HG03442 (cell line): ENCODE data around the gene COL19A1.

ENCODE experiments used
- ATAC-seq: cut with Tn5 transposase; IDR thresholded peaks from one replicate; pipeline ENCODE4 v1.9.1; 2021; ENCODE audit warnings: mild to moderate bottlenecking, moderate library complexity; ENCODE audit not compliant: unreplicated experiment

The COL19A1 gene

GRCh38 chr6:70163795-70164194 lies 297.4 kb downstream of the COL19A1 start:
- ATAC-seq, result no peak

GRCh38 chr6:70164556-70164955 lies 298.2 kb downstream of the COL19A1 start:
- ATAC-seq, result no peak

- ATAC-seq, result peak; percentile 96
Observed at GRCh38 chr6:70166088-70166958, 300.0 kb downstream of the COL19A1 start.

GRCh38 chr6:70168681-70169377 lies 302.5 kb downstream of the COL19A1 start:
- no peak for ATAC-seq

- ATAC-seq, result no peak
Observed at GRCh38 chr6:70171236-70171635, 304.9 kb downstream of the COL19A1 start.

- no peak for ATAC-seq
Observed at GRCh38 chr6:70172252-70172651, 305.9 kb downstream of the COL19A1 start.

- ATAC-seq, result no peak
Observed at GRCh38 chr6:70175770-70176169, 309.4 kb downstream of the COL19A1 start.

- no peak for ATAC-seq
Observed at GRCh38 chr6:70176842-70177550, 310.6 kb downstream of the COL19A1 start.

- ATAC-seq, result peak; percentile 22
Observed at GRCh38 chr6:70180183-70180900, 314.0 kb downstream of the COL19A1 start.

GRCh38 chr6:70180901-70181599 lies 314.7 kb downstream of the COL19A1 start:
- ATAC-seq, result peak; percentile 90

- ATAC-seq, result no peak
Observed at GRCh38 chr6:70183538-70183937, 317.2 kb downstream of the COL19A1 start.

- ATAC-seq, result no peak
Observed at GRCh38 chr6:70184723-70185122, 318.4 kb downstream of the COL19A1 start.

- ATAC-seq, result no peak
Observed at GRCh38 chr6:70186461-70186860, 320.1 kb downstream of the COL19A1 start.

GRCh38 chr6:70188202-70188601 lies 321.8 kb downstream of the COL19A1 start:
- ATAC-seq, result no peak

GRCh38 chr6:70194421-70194820 lies 328.1 kb downstream of the COL19A1 start:
- no peak for ATAC-seq

- ATAC-seq, result no peak
Observed at GRCh38 chr6:70196531-70196930, 330.2 kb downstream of the COL19A1 start.

- ATAC-seq, result no peak
Observed at GRCh38 chr6:70198785-70199184, 332.4 kb downstream of the COL19A1 start.

GRCh38 chr6:70208235-70208790 lies 342.0 kb downstream of the COL19A1 start:
- no peak for ATAC-seq

GRCh38 chr6:70210462-70210861 lies 344.1 kb downstream of the COL19A1 start:
- peak; percentile 49 for ATAC-seq
